Measurements from ENCODE around the gene KIF9.
"Not testable (repeated sequence)": the region's sequence is repeated elsewhere in the genome, so short reads cannot be mapped to it uniquely, and the experiment has no call there.

Gene KIF9

DNA sequence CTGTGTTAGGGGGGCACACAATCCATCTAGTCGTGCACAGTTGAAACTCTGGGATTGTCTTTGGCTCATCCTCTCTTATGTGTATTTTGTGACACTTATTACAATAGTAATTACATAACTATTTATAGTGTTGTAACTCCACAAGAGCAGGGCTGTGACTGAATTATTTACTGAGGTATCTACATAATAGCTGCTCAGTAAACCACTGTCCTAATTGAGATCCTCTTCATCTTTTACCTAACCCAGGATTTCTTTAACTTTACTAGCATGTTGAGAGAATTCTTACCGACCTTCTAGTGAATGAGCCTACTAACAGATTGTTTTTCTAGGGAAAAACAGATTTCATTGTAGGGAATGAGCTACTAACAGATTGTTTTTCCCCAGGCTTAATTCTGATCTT, 11.2 kb upstream of the KIF9 start:
- TF ChIP-seq, protein P1, sequence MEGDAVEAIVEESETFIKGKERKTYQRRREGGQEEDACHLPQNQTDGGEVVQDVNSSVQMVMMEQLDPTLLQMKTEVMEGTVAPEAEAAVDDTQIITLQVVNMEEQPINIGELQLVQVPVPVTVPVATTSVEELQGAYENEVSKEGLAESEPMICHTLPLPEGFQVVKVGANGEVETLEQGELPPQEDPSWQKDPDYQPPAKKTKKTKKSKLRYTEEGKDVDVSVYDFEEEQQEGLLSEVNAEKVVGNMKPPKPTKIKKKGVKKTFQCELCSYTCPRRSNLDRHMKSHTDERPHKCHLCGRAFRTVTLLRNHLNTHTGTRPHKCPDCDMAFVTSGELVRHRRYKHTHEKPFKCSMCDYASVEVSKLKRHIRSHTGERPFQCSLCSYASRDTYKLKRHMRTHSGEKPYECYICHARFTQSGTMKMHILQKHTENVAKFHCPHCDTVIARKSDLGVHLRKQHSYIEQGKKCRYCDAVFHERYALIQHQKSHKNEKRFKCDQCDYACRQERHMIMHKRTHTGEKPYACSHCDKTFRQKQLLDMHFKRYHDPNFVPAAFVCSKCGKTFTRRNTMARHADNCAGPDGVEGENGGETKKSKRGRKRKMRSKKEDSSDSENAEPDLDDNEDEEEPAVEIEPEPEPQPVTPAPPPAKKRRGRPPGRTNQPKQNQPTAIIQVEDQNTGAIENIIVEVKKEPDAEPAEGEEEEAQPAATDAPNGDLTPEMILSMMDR (conservative IDR thresholded peaks at IDR 0.05; ENCODE audit: low read depth, low read length), result no peak
- no peak for DNase-seq (ENCODE audit: low read depth)
- no peak overlapping the region for H3K4me3 ChIP-seq (ENCODE audit: low read depth, low read length)

DNA sequence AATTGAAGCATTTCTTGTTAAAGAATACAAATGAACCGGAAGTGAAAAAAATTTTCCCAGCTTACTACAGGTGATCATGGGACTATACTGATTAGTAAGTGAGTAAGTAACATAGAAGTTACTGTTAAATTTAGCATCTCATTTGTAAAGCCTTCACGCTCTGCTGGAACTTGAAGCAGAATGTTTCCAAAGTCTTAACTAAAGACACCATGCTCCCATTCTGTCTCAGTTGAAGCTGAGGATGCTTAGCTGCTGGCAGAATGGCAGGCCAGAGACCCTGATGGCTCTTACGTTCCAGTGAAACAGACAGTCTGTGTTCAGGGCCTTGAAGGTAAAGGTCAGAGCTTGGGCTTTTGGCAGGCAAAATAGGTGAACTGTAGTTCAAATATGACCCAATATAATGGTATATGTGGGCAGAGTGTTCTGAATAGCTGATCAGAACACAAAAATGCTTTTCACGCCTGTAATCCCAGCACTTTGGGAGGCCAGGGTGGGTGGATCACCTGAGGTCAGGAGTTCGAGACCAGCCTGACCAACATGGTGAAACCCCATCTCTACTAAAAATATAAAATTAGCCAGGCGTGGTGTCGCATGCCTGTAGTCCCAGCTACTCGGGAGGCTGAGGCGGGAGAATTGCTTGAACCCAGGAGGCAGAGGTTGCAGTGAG, 9.3 kb upstream of the KIF9 start:
- not testable (repeated sequence) for H3K4me3 ChIP-seq (ENCODE audit: low read depth, low read length); DNase-seq (ENCODE audit: low read depth)

DNA sequence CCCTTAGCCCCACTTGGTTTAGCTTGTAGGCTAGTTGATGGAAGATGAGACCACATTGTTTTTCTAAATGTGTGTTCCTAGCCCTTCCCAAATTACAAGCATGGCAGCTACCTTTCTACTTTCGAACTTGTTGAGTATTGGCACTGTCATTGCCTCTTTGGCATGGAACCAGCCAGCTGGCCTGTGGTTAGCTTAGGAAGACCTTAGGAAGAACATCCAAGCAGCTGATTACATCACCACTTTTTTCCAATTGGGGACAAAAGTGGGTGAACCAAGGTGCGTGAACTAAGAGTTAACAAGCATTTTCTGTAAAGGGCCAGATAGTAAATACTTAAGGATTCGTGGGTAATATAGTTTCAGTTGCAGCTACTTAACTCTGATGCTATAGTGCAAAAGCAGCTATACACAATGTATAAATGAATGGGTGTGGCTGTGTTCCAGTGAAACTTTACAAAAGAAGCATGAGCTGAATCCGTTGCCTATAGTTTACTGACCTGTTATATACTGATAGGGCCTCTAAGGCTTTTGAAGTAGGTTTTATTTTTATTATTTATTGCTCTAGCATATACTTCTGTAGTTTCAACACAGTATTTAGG, 8.7 kb upstream of the KIF9 start:
- TF ChIP-seq, protein P1 (conservative IDR thresholded peaks at IDR 0.05; ENCODE audit: low read depth, low read length), result no peak
- H3K4me3 ChIP-seq (ENCODE audit: low read depth, low read length), result no peak overlapping the region
- DNase-seq (ENCODE audit: low read depth), result no peak

DNA sequence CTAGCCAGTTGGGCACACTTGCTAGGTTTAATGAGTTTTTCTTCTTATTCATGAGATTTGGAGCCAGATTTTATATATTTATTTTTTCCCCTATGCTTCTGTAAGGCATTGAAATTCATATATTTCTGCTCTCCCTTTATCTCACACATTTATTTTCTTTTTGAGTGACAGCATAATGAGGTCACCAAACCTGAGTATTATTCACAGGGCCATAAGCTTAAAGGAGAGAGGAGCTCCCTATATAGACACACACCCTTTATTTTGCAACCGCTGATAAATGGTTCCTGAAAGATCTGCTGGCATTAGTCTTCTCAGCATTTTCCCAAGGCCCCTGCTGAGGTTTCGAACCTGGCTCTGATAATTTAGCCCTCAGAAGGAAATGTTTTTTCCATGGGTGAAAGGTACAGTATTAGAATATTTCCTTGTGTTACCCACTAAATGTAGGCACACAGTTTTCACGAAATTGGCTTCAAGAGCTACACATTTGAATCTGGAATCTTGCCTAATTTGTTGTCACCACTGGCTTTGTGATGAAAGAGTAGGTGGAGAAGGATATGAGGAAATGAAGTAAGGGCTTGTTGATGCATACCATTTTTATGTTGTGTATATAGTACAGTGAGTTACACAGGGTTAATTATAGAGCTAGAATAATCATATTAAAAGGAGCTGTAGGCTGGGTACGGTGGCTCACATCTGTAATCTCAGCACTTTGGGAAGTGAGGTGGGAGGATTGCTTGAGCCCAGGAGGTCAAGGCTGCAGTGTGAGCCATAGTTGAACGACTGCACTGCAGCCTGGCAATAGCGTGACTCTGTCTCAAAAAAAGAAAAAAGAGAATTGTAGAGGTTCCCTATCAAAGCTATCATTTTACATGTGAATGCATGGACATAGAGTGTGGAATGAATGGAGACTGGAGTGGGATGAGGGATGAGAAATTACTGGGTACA, 6.6 kb upstream of the KIF9 start:
- TF ChIP-seq, protein P1 (conservative IDR thresholded peaks at IDR 0.05; ENCODE audit: low read depth, low read length), result no peak
- no peak overlapping the region for H3K4me3 ChIP-seq (ENCODE audit: low read depth, low read length)
- no peak for DNase-seq (ENCODE audit: low read depth)

DNA sequence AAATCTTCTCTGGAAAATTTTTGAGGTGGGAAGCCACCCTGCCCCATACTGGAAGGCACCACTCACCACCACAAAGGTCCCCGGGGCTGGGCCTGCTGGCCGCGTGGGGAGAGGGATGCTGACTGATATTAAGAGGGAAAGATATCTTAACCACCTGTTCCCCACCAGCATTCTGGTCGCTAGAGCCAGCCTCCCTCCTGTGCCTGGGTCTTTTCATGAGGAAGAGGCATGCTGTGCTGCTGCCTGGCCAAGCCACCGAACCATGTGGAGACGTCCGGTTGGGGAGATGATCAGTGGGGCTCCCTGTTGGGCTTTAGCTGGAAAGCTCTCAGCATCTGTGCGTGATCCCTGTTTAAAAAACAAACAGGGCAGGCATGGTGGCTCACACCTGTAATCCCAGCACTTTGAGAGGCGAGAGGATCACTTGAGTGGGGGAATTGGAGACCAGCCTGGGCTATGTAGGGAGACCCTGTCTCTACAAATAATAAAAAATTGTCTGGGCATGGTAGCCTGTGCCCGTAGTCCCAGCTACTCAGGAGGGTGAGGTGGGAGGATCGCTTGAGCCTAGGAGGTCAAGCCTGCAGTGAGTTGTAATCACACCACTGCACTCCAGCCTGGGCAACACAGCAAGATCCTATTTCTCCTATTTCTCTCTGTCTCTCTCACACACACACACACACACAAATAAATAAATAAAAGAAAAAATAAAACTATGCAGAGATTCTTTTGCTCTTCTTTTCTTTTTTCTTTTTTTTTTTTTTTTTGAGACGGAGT, 1.2 kb upstream of the KIF9 start:
- H3K4me3 ChIP-seq (ENCODE audit: low read depth, low read length), result peak overlapping the region; percentile 98
- TF ChIP-seq, protein P1 (conservative IDR thresholded peaks at IDR 0.05; ENCODE audit: low read depth, low read length), result no peak
- peak; percentile 44 for DNase-seq (ENCODE audit: low read depth)

DNA sequence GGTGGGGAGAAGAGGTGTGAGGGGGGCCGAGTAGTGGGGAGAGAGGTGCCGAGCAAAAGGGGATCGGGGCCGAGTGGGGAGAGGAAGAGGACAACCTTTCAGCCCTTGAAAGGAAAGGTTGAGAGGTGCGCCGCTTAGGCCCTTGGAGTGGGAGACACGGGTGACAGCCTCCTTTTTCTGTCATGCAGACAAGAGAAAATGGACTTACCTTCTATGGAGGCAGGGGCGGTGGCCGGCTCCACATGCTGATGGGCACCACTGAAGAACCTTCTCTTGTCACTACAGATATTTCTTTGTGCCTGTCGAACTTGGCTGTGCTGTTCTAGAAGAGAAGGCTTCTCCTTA, 566 bp upstream of the KIF9 start:
- TF ChIP-seq, protein P1 (conservative IDR thresholded peaks at IDR 0.05; ENCODE audit: low read depth, low read length), result no peak
- H3K4me3 ChIP-seq (ENCODE audit: low read depth, low read length), result peak overlapping the region; percentile 98

DNA sequence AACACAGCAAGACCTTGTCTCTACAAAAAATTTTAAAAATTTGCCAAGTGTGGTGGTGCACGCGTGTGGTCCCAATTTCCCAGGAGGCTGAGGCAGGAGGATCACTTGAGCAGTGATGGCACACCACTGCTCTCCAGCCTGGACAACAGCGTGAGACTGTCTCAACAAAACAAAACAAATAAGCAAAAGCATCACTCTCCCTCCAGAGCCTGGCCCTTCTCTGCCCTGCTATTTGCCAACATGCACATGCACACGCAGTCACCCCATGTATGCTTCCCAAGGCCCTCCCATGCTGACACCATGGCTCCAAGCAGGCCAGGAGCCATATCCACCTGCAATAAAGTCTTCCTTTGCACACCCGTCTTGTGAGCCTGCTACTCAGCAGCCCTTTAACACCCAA, 2.1 kb downstream of the KIF9 start:
- no peak for DNase-seq (ENCODE audit: low read depth)
- no peak overlapping the region for H3K4me3 ChIP-seq (ENCODE audit: low read depth, low read length)
- TF ChIP-seq, protein P1 (conservative IDR thresholded peaks at IDR 0.05; ENCODE audit: low read depth, low read length), result no peak

More for the DNA sequence above, 566 bp upstream of the KIF9 start:
- DNase-seq (ENCODE audit: low read depth), result no peak
